OCI-LY3 (cell line): ENCODE measurements around the gene TSPAN14.

Experiments
- H2AFZ ChIP-seq: fragments of 200-600, 300-600 bp; shearing (Covaris generic); 2 replicates; pipeline ENCODE4 v1.6.0; 2014; ENCODE audit warnings: antibody characterized with exemption, low read depth, low read length
- H3K27ac ChIP-seq: fragments of 200-600, 300-600 bp; sonication (generic); 2 replicates; pipeline ENCODE4 v1.5.1; 2014; ENCODE audit warnings: mild to moderate bottlenecking, low read length, moderate library complexity, mixed read lengths
- H3K27me3 ChIP-seq: fragments of 200-600, 300-600 bp; sonication (generic); 2 replicates; pipeline ENCODE4 v1.6.1; 2014; ENCODE audit warnings: low read depth, low read length, mixed read lengths
- H3K36me3 ChIP-seq: fragments of 200-600, 300-600 bp; sonication (generic); replicated peaks from 2 replicates; pipeline ENCODE3; 2014; ENCODE audit warnings: low read depth, low read length, mixed read lengths
- H3K4me1 ChIP-seq: fragments of 300-600, 200-600 bp; sonication (generic); 2 replicates; pipeline ENCODE4 v1.6.1; 2014; ENCODE audit warnings: low read length, mixed read lengths
- H3K4me2 ChIP-seq: fragments of 200-600, 300-600 bp; sonication (generic); 2 replicates; pipeline ENCODE4 v1.6.1; 2014; ENCODE audit warnings: low read length, mixed read lengths
- H3K4me3 ChIP-seq: fragments of 300-600, 200-600 bp; sonication (generic); 2 replicates; pipeline ENCODE4 v1.5.1; 2014; ENCODE audit warnings: antibody characterized with exemption, mild to moderate bottlenecking, low read length, moderate library complexity
- H3K79me2 ChIP-seq: fragments of 300-600, 200-600 bp; shearing (Covaris generic); 2 replicates; pipeline ENCODE4 v1.6.1; 2014; ENCODE audit warnings: mild to moderate bottlenecking, low read length, mixed read lengths
- H3K9ac ChIP-seq: fragments of 300-600, 200-600 bp; shearing (Covaris generic); 2 replicates; pipeline ENCODE4 v1.6.0; 2014; ENCODE audit warnings: mild to moderate bottlenecking, low read length, moderate library complexity
- H3K9me3 ChIP-seq: fragments of 200-600, 300-600 bp; shearing (Covaris generic); 2 replicates; pipeline ENCODE4 v1.6.1; 2014; ENCODE audit warnings: low read length, mixed read lengths; ENCODE audit not compliant: insufficient read depth
- H4K20me1 ChIP-seq: fragments of 200-600, 300-600 bp; sonication (generic); 2 replicates; pipeline ENCODE4 v1.6.1; 2016; ENCODE audit warnings: low read length, mixed read lengths; ENCODE audit not compliant: insufficient read depth
- EZH2phosphoT487 ChIP-seq: fragments of 200-600 bp; shearing (Covaris generic); IDR thresholded peaks from 2 replicates; pipeline ENCODE4 v1.6.1; 2018; ENCODE audit warnings: antibody characterized with exemption, mixed run types, low read depth
- TF ChIP-seq, protein P1 (sequence below): fragments of 200-600, 300-600 bp; sonication (generic); IDR thresholded peaks from 2 replicates; pipeline ENCODE4 v1.5.1; 2014; ENCODE audit warnings: antibody characterized with exemption, low read length, low read depth

TSPAN14 gene

DNA sequence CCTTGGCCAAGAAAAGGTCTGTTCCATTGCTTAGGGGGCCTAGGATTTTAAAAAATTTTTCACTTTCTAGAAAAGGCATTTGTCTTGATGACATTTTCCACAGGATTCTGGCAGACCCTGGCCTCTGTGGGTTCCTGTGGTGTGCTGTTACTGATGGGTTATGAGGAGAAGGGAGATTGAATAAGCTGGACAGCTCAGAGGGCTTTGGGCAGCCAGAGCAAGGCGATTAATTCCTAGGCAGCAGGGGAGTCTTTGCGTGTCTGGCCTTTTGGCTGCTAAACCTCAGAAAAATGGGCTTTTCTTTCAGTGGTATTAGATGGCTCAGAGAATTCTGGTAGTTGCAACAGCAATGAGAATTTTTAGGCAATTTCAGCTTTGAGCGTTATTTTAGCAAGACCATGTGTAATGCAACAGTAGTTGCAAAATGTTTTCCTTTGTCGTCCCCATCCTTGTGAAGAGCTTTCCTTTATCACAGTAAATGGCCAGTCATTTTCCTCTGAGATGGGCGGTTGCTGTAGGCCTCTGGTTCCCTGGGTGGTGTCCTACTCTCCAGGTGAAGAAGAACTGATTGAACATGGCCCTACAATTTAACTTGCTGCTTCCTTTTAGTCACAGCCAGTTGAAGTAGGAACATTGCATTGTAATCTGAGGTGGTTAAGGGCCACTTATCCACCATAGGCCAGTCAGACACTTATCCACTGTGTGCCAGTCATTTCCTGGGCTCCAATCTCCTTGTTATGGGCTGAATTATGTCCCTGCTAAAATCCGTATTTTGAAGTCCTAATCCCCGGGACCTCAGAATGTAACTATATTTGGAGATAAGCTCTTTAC, 126.7 kb downstream of the TSPAN14 start:
- Histone ChIP-seq H3K36me3 (no peaks in the 10 kb centered on the region), H3K9me3 (no peaks in the 10 kb centered on the region), H3K9ac (no peak overlapping the region), H3K79me2 (no peaks in the 10 kb centered on the region), H3K27ac (no peak overlapping the region), H3K4me1 (no peaks in the 10 kb centered on the region), H3K4me3 (no peak overlapping the region), H3K27me3 (peaks cover 13% of the 10 kb centered on the region), H2AFZ (no peak overlapping the region), H4K20me1 (no peaks in the 10 kb centered on the region), H3K4me2 (no peak overlapping the region)
- TF ChIP-seq, protein P1, sequence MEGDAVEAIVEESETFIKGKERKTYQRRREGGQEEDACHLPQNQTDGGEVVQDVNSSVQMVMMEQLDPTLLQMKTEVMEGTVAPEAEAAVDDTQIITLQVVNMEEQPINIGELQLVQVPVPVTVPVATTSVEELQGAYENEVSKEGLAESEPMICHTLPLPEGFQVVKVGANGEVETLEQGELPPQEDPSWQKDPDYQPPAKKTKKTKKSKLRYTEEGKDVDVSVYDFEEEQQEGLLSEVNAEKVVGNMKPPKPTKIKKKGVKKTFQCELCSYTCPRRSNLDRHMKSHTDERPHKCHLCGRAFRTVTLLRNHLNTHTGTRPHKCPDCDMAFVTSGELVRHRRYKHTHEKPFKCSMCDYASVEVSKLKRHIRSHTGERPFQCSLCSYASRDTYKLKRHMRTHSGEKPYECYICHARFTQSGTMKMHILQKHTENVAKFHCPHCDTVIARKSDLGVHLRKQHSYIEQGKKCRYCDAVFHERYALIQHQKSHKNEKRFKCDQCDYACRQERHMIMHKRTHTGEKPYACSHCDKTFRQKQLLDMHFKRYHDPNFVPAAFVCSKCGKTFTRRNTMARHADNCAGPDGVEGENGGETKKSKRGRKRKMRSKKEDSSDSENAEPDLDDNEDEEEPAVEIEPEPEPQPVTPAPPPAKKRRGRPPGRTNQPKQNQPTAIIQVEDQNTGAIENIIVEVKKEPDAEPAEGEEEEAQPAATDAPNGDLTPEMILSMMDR: no peak

DNA sequence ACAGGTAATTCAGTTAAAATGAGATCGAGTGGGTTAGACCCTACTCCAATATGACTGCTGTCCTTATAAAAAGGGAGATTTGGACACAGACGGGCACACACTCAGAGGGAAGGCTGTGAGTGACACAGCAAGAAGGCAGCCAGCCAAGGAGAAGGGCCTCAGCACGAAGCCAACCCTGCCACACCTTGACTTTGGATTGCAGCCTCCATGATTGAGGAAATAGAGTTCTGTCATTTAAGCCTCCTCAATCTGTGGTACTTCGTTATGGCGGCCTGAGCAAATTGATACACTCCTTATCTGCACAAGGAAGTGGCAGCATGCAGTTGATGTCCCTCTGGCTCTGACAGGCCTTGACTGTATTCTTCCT, 127.3 kb downstream of the TSPAN14 start:
- no peaks in the 10 kb centered on the region for H3K4me1 ChIP-seq

DNA sequence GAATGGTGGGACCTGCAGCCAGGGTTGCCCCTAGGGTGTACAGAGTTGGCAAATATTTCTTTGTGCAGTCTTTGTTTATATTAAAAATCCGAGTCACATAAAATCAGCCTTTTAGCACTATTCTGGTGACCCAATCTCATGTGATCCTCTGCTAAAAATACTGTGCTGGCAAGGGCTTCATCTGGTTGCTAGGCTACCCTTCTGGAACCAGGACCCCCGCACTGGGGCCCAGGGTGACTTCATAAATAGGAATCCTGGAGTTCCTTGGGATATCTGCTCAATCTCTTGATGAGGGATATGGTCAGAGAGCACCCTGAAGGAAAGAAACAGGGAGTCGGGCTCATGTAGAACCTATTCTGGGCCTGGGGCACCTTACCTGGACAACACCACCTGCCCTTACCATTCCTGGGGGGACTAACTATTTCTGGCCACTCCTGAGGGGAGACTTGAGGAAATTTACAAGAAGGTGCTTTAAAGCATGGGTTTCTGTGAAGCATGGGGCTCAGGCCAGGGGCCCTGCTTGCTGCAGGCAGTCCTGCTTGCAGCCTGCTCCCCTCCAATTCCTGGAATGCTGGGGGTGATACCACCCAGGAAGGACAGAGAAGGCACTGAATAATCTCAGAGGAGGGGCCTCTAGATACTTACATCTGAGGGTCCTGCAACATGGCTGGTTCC, 128.3 kb downstream of the TSPAN14 start:
- no peak overlapping the region for H2AFZ ChIP-seq
- no peak overlapping the region for H3K4me2 ChIP-seq
- H3K9me3 ChIP-seq: no peaks in the 10 kb centered on the region
- H3K36me3 ChIP-seq: no peaks in the 10 kb centered on the region
- H3K79me2 ChIP-seq: no peaks in the 10 kb centered on the region
- no peak for TF ChIP-seq EZH2phosphoT487
- TF ChIP-seq, protein P1: no peak
- no peak overlapping the region for H3K27ac ChIP-seq
- no peaks in the 10 kb centered on the region for H4K20me1 ChIP-seq
- no peak overlapping the region for H3K9ac ChIP-seq
- H3K4me1 ChIP-seq: no peaks in the 10 kb centered on the region
- H3K27me3 ChIP-seq: peaks cover 13% of the 10 kb centered on the region
- no peak overlapping the region for H3K4me3 ChIP-seq

More for the DNA sequence above, 127.3 kb downstream of the TSPAN14 start:
- Histone ChIP-seq H4K20me1 (no peaks in the 10 kb centered on the region), H3K27ac (no peak overlapping the region), H3K4me3 (no peak overlapping the region), H3K79me2 (no peaks in the 10 kb centered on the region), H3K4me2 (no peak overlapping the region), H3K9me3 (no peaks in the 10 kb centered on the region), H2AFZ (no peak overlapping the region), H3K36me3 (no peaks in the 10 kb centered on the region), H3K27me3 (peaks cover 13% of the 10 kb centered on the region), H3K9ac (no peak overlapping the region)
- no peak for TF ChIP-seq EZH2phosphoT487
- TF ChIP-seq, protein P1: no peak
